ENCODE results near the gene VANGL2. TPM values are rescaled to one million over a fixed set of nuclear protein-coding genes. Genes with fewer than 3 reads are reported as not detected.

Gene VANGL2
- total and polyA plus RNA-seq, 9 of the 15 experiments (the other 6 are each of a cell fraction or from before 2014, with no cell fraction given) = 0.28 to 4.0 (median 0.98) TPM

Small RNA genes within 50 kb of the gene (small RNA-seq; reads per million reads assigned to genes)
- gene RNU4-42P = not detected

Other genes with a start within 250 kb of the VANGL2 start
Only the 7 nearest of the 11 such genes appear.
- gene DCAF8, start 138.0 kb upstream of the VANGL2 start, total RNA-seq (2014; rRNA removed) = 75.7 and 94.4 TPM in 2 replicates
- 67.3 and 75.3 TPM in 2 replicates for gene DCAF8, start 138.0 kb upstream of the VANGL2 start, total RNA-seq (2014; rRNA removed; fragmentation: Illumina TruSeq; extraction: Trizol)
- 77.7 and 81.3 TPM in 2 replicates for gene DCAF8, start 138.0 kb upstream of the VANGL2 start, total RNA-seq (2015; rRNA removed; fragmentation: Illumina TruSeq; extraction: Trizol)
- gene DCAF8, start 138.0 kb upstream of the VANGL2 start, total RNA-seq (2021) = 86.0 and 110 TPM in 2 replicates
- gene DCAF8, start 138.0 kb upstream of the VANGL2 start, polyA plus RNA-seq (2011; rRNA removed) = 149 and 163 TPM in 2 replicates
- 91.0 and 94.6 TPM in 2 replicates for gene DCAF8, start 138.0 kb upstream of the VANGL2 start, polyA plus RNA-seq (2014; fragmentation: Illumina TruSeq; extraction: Trizol)
- gene DCAF8, start 138.0 kb upstream of the VANGL2 start, polyA plus RNA-seq (2014; fragmentation: Nextera tagmentation; extraction: Ambion mirVana) = 10 to 100 TPM; 11.6 to 19.5 TPM
- gene DCAF8, start 138.0 kb upstream of the VANGL2 start, polyA plus RNA-seq (2014; rRNA removed) = 95.1 and 118 TPM in 2 replicates
- gene PEX19, start 115.4 kb upstream of the VANGL2 start, total RNA-seq (2014; rRNA removed) = 35.6 and 36.5 TPM in 2 replicates
- 44.5 and 51.3 TPM in 2 replicates for gene PEX19, start 115.4 kb upstream of the VANGL2 start, total RNA-seq (2014; rRNA removed; fragmentation: Illumina TruSeq; extraction: Trizol)
- gene PEX19, start 115.4 kb upstream of the VANGL2 start, total RNA-seq (2015; rRNA removed; fragmentation: Illumina TruSeq; extraction: Trizol) = 35.6 and 37.3 TPM in 2 replicates
- gene PEX19, start 115.4 kb upstream of the VANGL2 start, total RNA-seq (2021) = 60.2 and 64.9 TPM in 2 replicates
- 70.2 and 91.6 TPM in 2 replicates for gene PEX19, start 115.4 kb upstream of the VANGL2 start, polyA plus RNA-seq (2011; rRNA removed)
- 51.9 and 59.8 TPM in 2 replicates for gene PEX19, start 115.4 kb upstream of the VANGL2 start, polyA plus RNA-seq (2014; fragmentation: Illumina TruSeq; extraction: Trizol)
- 100 to 1,000 TPM in 1 of 2 experiments, 10 to 100 TPM in 1; 81.2 to 103 TPM for gene PEX19, start 115.4 kb upstream of the VANGL2 start, polyA plus RNA-seq (2014; fragmentation: Nextera tagmentation; extraction: Ambion mirVana)
- 32.5 and 33.7 TPM in 2 replicates for gene PEX19, start 115.4 kb upstream of the VANGL2 start, polyA plus RNA-seq (2014; rRNA removed)
- gene COPA, start 57.3 kb upstream of the VANGL2 start, total RNA-seq (2014; rRNA removed) = 93.5 and 121 TPM in 2 replicates
- gene COPA, start 57.3 kb upstream of the VANGL2 start, total RNA-seq (2014; rRNA removed; fragmentation: Illumina TruSeq; extraction: Trizol) = 79.9 and 92.1 TPM in 2 replicates
- gene COPA, start 57.3 kb upstream of the VANGL2 start, total RNA-seq (2015; rRNA removed; fragmentation: Illumina TruSeq; extraction: Trizol) = 73.1 and 80.7 TPM in 2 replicates
- gene COPA, start 57.3 kb upstream of the VANGL2 start, total RNA-seq (2021) = 102 and 110 TPM in 2 replicates
- gene COPA, start 57.3 kb upstream of the VANGL2 start, polyA plus RNA-seq (2011; rRNA removed) = 222 and 236 TPM in 2 replicates
- gene COPA, start 57.3 kb upstream of the VANGL2 start, polyA plus RNA-seq (2014; fragmentation: Illumina TruSeq; extraction: Trizol) = 119 and 154 TPM in 2 replicates
- gene COPA, start 57.3 kb upstream of the VANGL2 start, polyA plus RNA-seq (2014; fragmentation: Nextera tagmentation; extraction: Ambion mirVana) = 100 to 1,000 TPM in 1 of 2 experiments, 10 to 100 TPM in 1; 49.8 to 123 TPM
- 99.5 and 125 TPM in 2 replicates for gene COPA, start 57.3 kb upstream of the VANGL2 start, polyA plus RNA-seq (2014; rRNA removed)
- 21.3 and 27.3 TPM in 2 replicates for gene NCSTN, start 57.2 kb upstream of the VANGL2 start, total RNA-seq (2014; rRNA removed)
- 34.9 and 35.8 TPM in 2 replicates for gene NCSTN, start 57.2 kb upstream of the VANGL2 start, total RNA-seq (2014; rRNA removed; fragmentation: Illumina TruSeq; extraction: Trizol)
- gene NCSTN, start 57.2 kb upstream of the VANGL2 start, total RNA-seq (2015; rRNA removed; fragmentation: Illumina TruSeq; extraction: Trizol) = 37.2 and 42.3 TPM in 2 replicates
- gene NCSTN, start 57.2 kb upstream of the VANGL2 start, total RNA-seq (2021) = 54.1 and 57.9 TPM in 2 replicates
- gene NCSTN, start 57.2 kb upstream of the VANGL2 start, polyA plus RNA-seq (2011; rRNA removed) = 64.3 and 104 TPM in 2 replicates
- gene NCSTN, start 57.2 kb upstream of the VANGL2 start, polyA plus RNA-seq (2014; fragmentation: Illumina TruSeq; extraction: Trizol) = 75.9 and 91.1 TPM in 2 replicates
- 10 to 100 TPM; 46.0 to 68.7 TPM for gene NCSTN, start 57.2 kb upstream of the VANGL2 start, polyA plus RNA-seq (2014; fragmentation: Nextera tagmentation; extraction: Ambion mirVana)
- gene NCSTN, start 57.2 kb upstream of the VANGL2 start, polyA plus RNA-seq (2014; rRNA removed) = 55.3 and 60.7 TPM in 2 replicates
- gene NHLH1, start 33.5 kb upstream of the VANGL2 start, total RNA-seq (2014; rRNA removed) = 0.09 and 0.16 TPM in 2 replicates
- 0.33 and 0.35 TPM in 2 replicates for gene NHLH1, start 33.5 kb upstream of the VANGL2 start, total RNA-seq (2014; rRNA removed; fragmentation: Illumina TruSeq; extraction: Trizol)
- gene NHLH1, start 33.5 kb upstream of the VANGL2 start, total RNA-seq (2015; rRNA removed; fragmentation: Illumina TruSeq; extraction: Trizol) = not detected in 2 replicates
- gene NHLH1, start 33.5 kb upstream of the VANGL2 start, total RNA-seq (2021) = 0.78 and 0.84 TPM in 2 replicates
- 0.29 and 0.57 TPM in 2 replicates for gene NHLH1, start 33.5 kb upstream of the VANGL2 start, polyA plus RNA-seq (2011; rRNA removed)
- 0.88 and 1.0 TPM in 2 replicates for gene NHLH1, start 33.5 kb upstream of the VANGL2 start, polyA plus RNA-seq (2014; fragmentation: Illumina TruSeq; extraction: Trizol)
- under 1 TPM; 0.20 to 0.37 TPM for gene NHLH1, start 33.5 kb upstream of the VANGL2 start, polyA plus RNA-seq (2014; fragmentation: Nextera tagmentation; extraction: Ambion mirVana)
- 1.3 and 1.4 TPM in 2 replicates for gene NHLH1, start 33.5 kb upstream of the VANGL2 start, polyA plus RNA-seq (2014; rRNA removed)
- 0.94 and 1.1 TPM in 2 replicates for gene SLAMF6, start 122.7 kb downstream of the VANGL2 start, total RNA-seq (2014; rRNA removed)
- 1.8 and 2.0 TPM in 2 replicates for gene SLAMF6, start 122.7 kb downstream of the VANGL2 start, total RNA-seq (2014; rRNA removed; fragmentation: Illumina TruSeq; extraction: Trizol)
- gene SLAMF6, start 122.7 kb downstream of the VANGL2 start, total RNA-seq (2015; rRNA removed; fragmentation: Illumina TruSeq; extraction: Trizol) = 3.9 and 4.8 TPM in 2 replicates
- gene SLAMF6, start 122.7 kb downstream of the VANGL2 start, total RNA-seq (2021) = 0.87 and 1.0 TPM in 2 replicates
- 0.70 and 0.77 TPM in 2 replicates for gene SLAMF6, start 122.7 kb downstream of the VANGL2 start, polyA plus RNA-seq (2011; rRNA removed)
- 2.0 and 2.9 TPM in 2 replicates for gene SLAMF6, start 122.7 kb downstream of the VANGL2 start, polyA plus RNA-seq (2014; fragmentation: Illumina TruSeq; extraction: Trizol)
- 1 to 10 TPM in 1 of 2 experiments, under 1 TPM in 1; 0.56 to 1.7 TPM for gene SLAMF6, start 122.7 kb downstream of the VANGL2 start, polyA plus RNA-seq (2014; fragmentation: Nextera tagmentation; extraction: Ambion mirVana)
- 0.90 and 1.6 TPM in 2 replicates for gene SLAMF6, start 122.7 kb downstream of the VANGL2 start, polyA plus RNA-seq (2014; rRNA removed)
- gene CD84, start 178.9 kb downstream of the VANGL2 start, total RNA-seq (2014; rRNA removed) = 0.82 and 1.4 TPM in 2 replicates
- gene CD84, start 178.9 kb downstream of the VANGL2 start, total RNA-seq (2014; rRNA removed; fragmentation: Illumina TruSeq; extraction: Trizol) = 2.2 and 2.5 TPM in 2 replicates
- 6.8 TPM in 2 replicates for gene CD84, start 178.9 kb downstream of the VANGL2 start, total RNA-seq (2015; rRNA removed; fragmentation: Illumina TruSeq; extraction: Trizol)
- gene CD84, start 178.9 kb downstream of the VANGL2 start, total RNA-seq (2021) = 1.9 and 2.5 TPM in 2 replicates
- 2.0 and 7.3 TPM in 2 replicates for gene CD84, start 178.9 kb downstream of the VANGL2 start, polyA plus RNA-seq (2011; rRNA removed)
- gene CD84, start 178.9 kb downstream of the VANGL2 start, polyA plus RNA-seq (2014; fragmentation: Illumina TruSeq; extraction: Trizol) = 3.1 and 3.5 TPM in 2 replicates
- gene CD84, start 178.9 kb downstream of the VANGL2 start, polyA plus RNA-seq (2014; fragmentation: Nextera tagmentation; extraction: Ambion mirVana) = 1 to 10 TPM; 1.0 to 1.5 TPM
- gene CD84, start 178.9 kb downstream of the VANGL2 start, polyA plus RNA-seq (2014; rRNA removed) = 1.6 and 1.8 TPM in 2 replicates

Data from K562 (cell line).